ENCODE results near the gene PCSK4.
"Not testable (repeated sequence)": the region's sequence is repeated elsewhere in the genome, so short reads cannot be mapped to it uniquely, and the experiment has no call there.

PCSK4 gene

GRCh38 chr19:1503925-1504773 is 14.0 kb upstream of the PCSK4 start:
- in situ Hi-C loops (cut with HindIII; ENCODE audit: low pct_ligation_motif_present, low sequenced_read_pairs), result no loop called here
- DNase-seq, result no peak
- Histone ChIP-seq H3K4me3 (ENCODE audit: low read depth, low read length) (no peak overlapping the region), H3K27me3 (replicated peaks) (peaks cover 20% of the 10 kb centered on the region), H3K27ac (no peak overlapping the region), H3K36me3 (replicated peaks) (no peaks in the 10 kb centered on the region)
- TF ChIP-seq CTCF (IDR thresholded peaks at IDR 0.05; ENCODE audit: low read depth, low read length, missing control alignments), result no peak

GRCh38 chr19:1503089-1503924 is 13.2 kb upstream of the PCSK4 start:
- DNase-seq, result peak; percentile 14
- TF ChIP-seq CTCF (IDR thresholded peaks at IDR 0.05; ENCODE audit: low read depth, low read length, missing control alignments), result peak; percentile 73
- Histone ChIP-seq H3K27me3 (replicated peaks) (peaks cover 20% of the 10 kb centered on the region), H3K36me3 (replicated peaks) (no peaks in the 10 kb centered on the region), H3K27ac (no peak overlapping the region), H3K4me3 (ENCODE audit: low read depth, low read length) (no peak overlapping the region)
- in situ Hi-C loops (cut with HindIII; ENCODE audit: low pct_ligation_motif_present, low sequenced_read_pairs), result no loop called here

- Histone ChIP-seq H3K36me3 (replicated peaks) (no peaks in the 10 kb centered on the region), H3K4me3 (ENCODE audit: low read depth, low read length) (no peak overlapping the region), H3K27ac (no peak overlapping the region), H3K27me3 (replicated peaks) (peaks cover 20% of the 10 kb centered on the region)
- DNase-seq, result no peak
- TF ChIP-seq CTCF (IDR thresholded peaks at IDR 0.05; ENCODE audit: low read depth, low read length, missing control alignments), result no peak
- in situ Hi-C loops (cut with HindIII; ENCODE audit: low pct_ligation_motif_present, low sequenced_read_pairs), result no loop called here
These were observed 12.4 kb upstream of the PCSK4 start for GRCh38 chr19:1502433-1503088.

GRCh38 chr19:1501200-1501595 is 11.0 kb upstream of the PCSK4 start:
- in situ Hi-C loops (cut with HindIII; ENCODE audit: low pct_ligation_motif_present, low sequenced_read_pairs), result no loop called here
- no peak for DNase-seq
- Histone ChIP-seq H3K4me3 (ENCODE audit: low read depth, low read length) (no peak overlapping the region), H3K27me3 (replicated peaks) (peaks cover 20% of the 10 kb centered on the region), H3K27ac (no peak overlapping the region), H3K36me3 (replicated peaks) (no peaks in the 10 kb centered on the region)
- no peak for TF ChIP-seq CTCF (IDR thresholded peaks at IDR 0.05; ENCODE audit: low read depth, low read length, missing control alignments)

GRCh38 chr19:1499231-1499630 is 9.1 kb upstream of the PCSK4 start:
- DNase-seq; H3K27ac ChIP-seq; H3K36me3 ChIP-seq (replicated peaks); H3K4me3 ChIP-seq (ENCODE audit: low read depth, low read length); in situ Hi-C loops (cut with HindIII; ENCODE audit: low pct_ligation_motif_present, low sequenced_read_pairs): not testable (repeated sequence)
- peaks cover 19% of the 10 kb centered on the region for H3K27me3 ChIP-seq (replicated peaks)

Data from brain microvascular endothelial cell (primary cell).